ENCODE results near the gene C1QTNF6.
A peak's percentile ranks its signal among the peaks of the same experiment; 100 is the strongest.

DNA sequence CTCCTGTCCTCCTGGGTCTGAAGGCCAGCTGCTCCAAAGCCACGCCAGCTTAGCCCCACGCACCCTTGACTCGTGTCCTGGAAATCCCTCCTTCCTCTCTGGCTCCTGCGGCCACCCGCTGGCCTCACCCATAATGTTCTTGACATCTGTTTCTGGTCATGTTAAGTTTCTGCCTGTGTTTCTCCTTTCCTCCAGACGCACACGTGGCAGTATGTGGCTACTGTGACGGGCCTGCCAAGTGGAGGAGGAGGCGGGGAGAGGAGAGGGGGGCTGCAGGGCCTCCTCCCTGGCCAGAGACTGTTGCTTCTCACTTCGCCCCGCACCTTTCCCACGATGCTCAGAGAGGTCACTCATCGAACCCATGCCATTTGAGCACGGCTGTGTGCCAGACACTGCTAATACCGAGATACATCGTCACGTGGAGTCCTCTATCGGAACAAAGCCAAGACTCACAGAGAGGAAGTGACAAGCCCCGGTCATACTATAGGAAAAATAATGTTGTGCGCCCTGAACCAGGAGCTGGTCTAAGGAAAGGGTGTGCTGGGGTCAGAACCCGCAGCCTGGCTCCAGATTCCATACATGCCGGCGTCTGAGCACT lies 11.5 kb downstream of the C1QTNF6 start:
- TF ChIP-seq POLR2A (IDR thresholded peaks at IDR 0.05; ENCODE audit: low read depth, low read length), result no peak
- TF ChIP-seq RFX5 (IDR thresholded peaks at IDR 0.05; ENCODE audit: low read depth, low read length), result no peak
- TF ChIP-seq MXI1 (IDR thresholded peaks at IDR 0.05; ENCODE audit: borderline replicate concordance, low read depth, low read length), result peak; percentile 68; the same call in 1 of the 2 replicates
- TF ChIP-seq, protein P1, sequence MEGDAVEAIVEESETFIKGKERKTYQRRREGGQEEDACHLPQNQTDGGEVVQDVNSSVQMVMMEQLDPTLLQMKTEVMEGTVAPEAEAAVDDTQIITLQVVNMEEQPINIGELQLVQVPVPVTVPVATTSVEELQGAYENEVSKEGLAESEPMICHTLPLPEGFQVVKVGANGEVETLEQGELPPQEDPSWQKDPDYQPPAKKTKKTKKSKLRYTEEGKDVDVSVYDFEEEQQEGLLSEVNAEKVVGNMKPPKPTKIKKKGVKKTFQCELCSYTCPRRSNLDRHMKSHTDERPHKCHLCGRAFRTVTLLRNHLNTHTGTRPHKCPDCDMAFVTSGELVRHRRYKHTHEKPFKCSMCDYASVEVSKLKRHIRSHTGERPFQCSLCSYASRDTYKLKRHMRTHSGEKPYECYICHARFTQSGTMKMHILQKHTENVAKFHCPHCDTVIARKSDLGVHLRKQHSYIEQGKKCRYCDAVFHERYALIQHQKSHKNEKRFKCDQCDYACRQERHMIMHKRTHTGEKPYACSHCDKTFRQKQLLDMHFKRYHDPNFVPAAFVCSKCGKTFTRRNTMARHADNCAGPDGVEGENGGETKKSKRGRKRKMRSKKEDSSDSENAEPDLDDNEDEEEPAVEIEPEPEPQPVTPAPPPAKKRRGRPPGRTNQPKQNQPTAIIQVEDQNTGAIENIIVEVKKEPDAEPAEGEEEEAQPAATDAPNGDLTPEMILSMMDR (conservative IDR thresholded peaks at IDR 0.05; ENCODE audit: low read depth, low read length), result no peak
